GM12878 (cell line): ENCODE results near the gene MRPL2.

Source experiments
- EP300 ChIP-seq, 2 experiments: fragments of 150-350 bp in 1 of 2; IDR thresholded peaks; 2 replicates each; pipeline ENCODE4 v1.6.1; 2011 to 2012; ENCODE audit warnings: low read depth in 2 of 2, low read length in 2 of 2, borderline replicate concordance in 1 of 2, improper control_type of control experiment in 1 of 2, inconsistent platforms in 1 of 2; ENCODE audit not compliant: control insufficient read depth in 1 of 2
- EZH2 ChIP-seq: IDR thresholded peaks from 2 replicates; pipeline ENCODE4 v1.6.1; 2012; ENCODE audit warnings: low read depth, mild to moderate bottlenecking, control low read depth, inconsistent platforms, low read length, borderline replicate concordance; ENCODE audit not compliant: control insufficient read depth
- MTA3 ChIP-seq: IDR thresholded peaks from 2 replicates; pipeline ENCODE4 v1.6.1; 2012; ENCODE audit warnings: low read length, inconsistent platforms, borderline replicate concordance
- PBX3 ChIP-seq: IDR thresholded peaks from 2 replicates; pipeline ENCODE4 v1.6.1; 2011; ENCODE audit warnings: mild to moderate bottlenecking, low read depth, low read length, moderate library complexity; ENCODE audit not compliant: insufficient replicate concordance
- POLR2A ChIP-seq: IDR thresholded peaks from 2 replicates; pipeline ENCODE4 v1.6.1; 2011; ENCODE audit warnings: low read depth, mild to moderate bottlenecking, low read length
- POLR2AphosphoS5 ChIP-seq: IDR thresholded peaks from 2 replicates; pipeline ENCODE4 v1.6.1; 2011; ENCODE audit warnings: mild to moderate bottlenecking, low read length, inconsistent platforms
- RAD21 ChIP-seq: IDR thresholded peaks from 2 replicates; pipeline ENCODE4 v1.6.1; 2011; ENCODE audit warnings: mild to moderate bottlenecking, low read depth, low read length, moderate library complexity; ENCODE audit not compliant: insufficient read depth

- TF ChIP-seq POLR2A (peak; percentile 94), POLR2AphosphoS5 (peak; percentile 93), RAD21 (no peak), EZH2 (no peak), MTA3 (peak; percentile 79; the same call in 1 of the 2 replicates), EP300 (IDR thresholded peaks at IDR 0.05; ENCODE audit: borderline replicate concordance in 1 of 2, control insufficient read depth in 1 of 2, low read depth in 2 of 2, low read length in 2 of 2) (0 out of 4 replicates have a peak, but pooled peaks of 1 of the 2 experiments have one; percentile 15), PBX3 (peak; percentile 20)
Measured at GRCh38 chr6:43053545-43054205, 5.6 kb downstream of the MRPL2 start, which contains the start of gene CUL7.
